Measurements from ENCODE around the gene CHST11.
"Not testable (repeated sequence)": the region's sequence is repeated elsewhere in the genome, so short reads cannot be mapped to it uniquely, and the experiment has no call there.

The CHST11 gene

GRCh38 chr12:104737113-104737512 lies 280.4 kb downstream of the CHST11 start:
- no peaks in the 10 kb centered on the region for H3K36me3 ChIP-seq (ENCODE audit: control insufficient read depth in 2 of 2, insufficient read depth in 2 of 2, low read length in 2 of 2)
- peaks cover 9% of the 10 kb centered on the region for H3K4me1 ChIP-seq (ENCODE audit: control insufficient read depth, insufficient read depth, low read length)
- no peak overlapping the region for H3K27ac ChIP-seq (ENCODE audit: low read length)

DNA sequence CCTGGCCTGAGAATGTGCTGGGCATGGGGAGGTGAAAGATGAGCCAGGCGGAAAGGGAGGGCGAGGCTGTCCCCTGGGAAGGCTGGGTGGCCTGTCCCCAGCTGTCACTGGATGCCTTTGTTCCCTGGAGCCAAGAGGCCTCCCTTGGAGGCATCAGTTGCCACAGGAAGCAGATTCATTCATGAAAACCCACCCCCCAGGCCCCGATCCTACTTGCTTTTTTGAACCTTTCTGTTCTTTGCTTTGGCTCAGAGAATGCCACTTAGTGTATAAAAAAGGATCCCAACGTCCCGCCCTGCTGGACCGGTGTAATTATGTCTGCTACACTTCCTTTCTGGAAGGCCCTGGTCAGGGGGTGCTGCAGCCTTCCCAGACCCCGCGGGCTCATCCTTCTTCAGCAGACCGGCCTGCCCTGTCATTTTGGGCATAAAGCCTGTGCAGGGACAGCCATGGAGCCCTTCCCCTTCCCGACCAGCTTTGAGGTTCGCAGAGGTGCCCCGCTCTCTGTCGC lies 281.1 kb downstream of the CHST11 start:
- no peaks in the 10 kb centered on the region for H3K36me3 ChIP-seq (ENCODE audit: control insufficient read depth in 2 of 2, insufficient read depth in 2 of 2, low read length in 2 of 2)
- H3K9ac ChIP-seq (ENCODE audit: low read length in 2 of 2), result no peak overlapping the region
- H3K27ac ChIP-seq (ENCODE audit: low read length), result no peak overlapping the region
- H3K27me3 ChIP-seq (ENCODE audit: control insufficient read depth in 1 of 2, insufficient read depth in 2 of 2, low read length in 2 of 2), result no peaks in the 10 kb centered on the region
- H3K4me1 ChIP-seq (ENCODE audit: control insufficient read depth, insufficient read depth, low read length), result peaks cover 16% of the 10 kb centered on the region
- H3K9me3 ChIP-seq (ENCODE audit: control insufficient read depth in 2 of 2, low read length in 2 of 2), result no peaks in the 10 kb centered on the region
- no peak overlapping the region for H3K4me3 ChIP-seq (ENCODE audit: low read length in 2 of 2)

More at GRCh38 chr12:104737113-104737512, 280.4 kb downstream of the CHST11 start:
- Histone ChIP-seq H3K27me3 (ENCODE audit: control insufficient read depth in 1 of 2, insufficient read depth in 2 of 2, low read length in 2 of 2) (no peaks in the 10 kb centered on the region), H3K9me3 (ENCODE audit: control insufficient read depth in 2 of 2, low read length in 2 of 2) (no peaks in the 10 kb centered on the region), H3K9ac (ENCODE audit: low read length in 2 of 2) (no peak overlapping the region), H3K4me3 (ENCODE audit: low read length in 2 of 2) (no peak overlapping the region)

GRCh38 chr12:104738331-104738730 lies 281.6 kb downstream of the CHST11 start:
- no peaks in the 10 kb centered on the region for H3K9me3 ChIP-seq (ENCODE audit: control insufficient read depth in 2 of 2, low read length in 2 of 2)
- H3K27me3 ChIP-seq (ENCODE audit: control insufficient read depth in 1 of 2, insufficient read depth in 2 of 2, low read length in 2 of 2), result no peaks in the 10 kb centered on the region
- H3K4me3 ChIP-seq (ENCODE audit: low read length in 2 of 2), result no peak overlapping the region
- H3K9ac ChIP-seq (ENCODE audit: low read length in 2 of 2), result no peak overlapping the region
- no peak overlapping the region for H3K27ac ChIP-seq (ENCODE audit: low read length)
- H3K4me1 ChIP-seq (ENCODE audit: control insufficient read depth, insufficient read depth, low read length), result peaks cover 17% of the 10 kb centered on the region
- no peaks in the 10 kb centered on the region for H3K36me3 ChIP-seq (ENCODE audit: control insufficient read depth in 2 of 2, insufficient read depth in 2 of 2, low read length in 2 of 2)

DNA sequence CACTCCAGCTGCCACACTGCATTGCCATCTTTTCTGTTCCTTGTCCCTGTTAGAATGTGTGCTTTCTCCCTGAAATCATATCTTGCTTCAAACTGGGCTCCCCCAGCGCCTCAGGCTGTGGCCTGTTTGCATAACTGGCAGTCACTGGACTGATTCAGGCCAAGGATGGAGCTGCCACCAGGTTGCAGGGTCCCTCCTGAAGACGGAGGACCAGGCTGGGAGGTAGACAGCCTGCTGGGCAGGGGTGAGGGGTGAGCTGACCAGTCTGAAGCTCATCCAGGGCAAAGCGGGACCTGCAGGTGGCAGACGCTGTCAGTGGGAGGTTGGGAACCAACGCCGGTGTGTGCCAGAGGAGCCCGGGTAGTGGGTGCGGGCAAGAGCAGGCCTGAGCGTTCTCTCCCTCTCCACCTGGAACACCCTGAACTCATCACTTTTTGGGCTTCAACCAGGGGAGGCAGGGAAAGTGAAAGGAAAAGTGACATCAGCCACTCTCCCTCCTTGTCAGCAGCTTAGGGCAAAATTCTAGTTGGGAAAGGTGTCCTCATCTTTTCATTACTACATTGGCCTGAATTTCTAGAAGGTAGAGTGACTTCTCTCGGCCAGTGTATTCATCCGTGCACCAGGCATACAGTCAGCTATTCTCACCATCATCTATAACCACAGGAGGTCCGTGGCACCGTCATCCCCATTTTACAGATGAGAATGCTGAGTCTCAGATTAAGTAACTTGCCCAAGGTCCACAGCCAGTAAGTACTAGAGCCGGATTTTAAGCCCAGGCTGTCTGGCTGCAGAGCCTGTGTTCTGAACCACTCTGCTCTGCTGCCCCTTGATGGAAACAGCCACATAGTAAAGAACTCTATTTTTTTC lies 282.3 kb downstream of the CHST11 start:
- Histone ChIP-seq H3K9ac (ENCODE audit: low read length in 2 of 2) (no peak overlapping the region), H3K27me3 (ENCODE audit: control insufficient read depth in 1 of 2, insufficient read depth in 2 of 2, low read length in 2 of 2) (no peaks in the 10 kb centered on the region), H3K9me3 (ENCODE audit: control insufficient read depth in 2 of 2, low read length in 2 of 2) (no peaks in the 10 kb centered on the region), H3K4me3 (ENCODE audit: low read length in 2 of 2) (no peak overlapping the region), H3K36me3 (ENCODE audit: control insufficient read depth in 2 of 2, insufficient read depth in 2 of 2, low read length in 2 of 2) (no peaks in the 10 kb centered on the region), H3K27ac (ENCODE audit: low read length) (no peak overlapping the region), H3K4me1 (ENCODE audit: control insufficient read depth, insufficient read depth, low read length) (peaks cover 17% of the 10 kb centered on the region)

- peaks cover 14% of the 10 kb centered on the region for H3K4me1 ChIP-seq (ENCODE audit: control insufficient read depth, insufficient read depth, low read length)
- no peaks in the 10 kb centered on the region for H3K27me3 ChIP-seq (ENCODE audit: control insufficient read depth in 1 of 2, insufficient read depth in 2 of 2, low read length in 2 of 2)
- H3K9ac ChIP-seq (ENCODE audit: low read length in 2 of 2), result no peak overlapping the region
- no peaks in the 10 kb centered on the region for H3K9me3 ChIP-seq (ENCODE audit: control insufficient read depth in 2 of 2, low read length in 2 of 2)
- H3K4me3 ChIP-seq (ENCODE audit: low read length in 2 of 2), result no peak overlapping the region
- H3K27ac ChIP-seq (ENCODE audit: low read length), result no peak overlapping the region
- H3K36me3 ChIP-seq (ENCODE audit: control insufficient read depth in 2 of 2, insufficient read depth in 2 of 2, low read length in 2 of 2), result no peaks in the 10 kb centered on the region
Measured at GRCh38 chr12:104740668-104741067, 283.9 kb downstream of the CHST11 start.

DNA sequence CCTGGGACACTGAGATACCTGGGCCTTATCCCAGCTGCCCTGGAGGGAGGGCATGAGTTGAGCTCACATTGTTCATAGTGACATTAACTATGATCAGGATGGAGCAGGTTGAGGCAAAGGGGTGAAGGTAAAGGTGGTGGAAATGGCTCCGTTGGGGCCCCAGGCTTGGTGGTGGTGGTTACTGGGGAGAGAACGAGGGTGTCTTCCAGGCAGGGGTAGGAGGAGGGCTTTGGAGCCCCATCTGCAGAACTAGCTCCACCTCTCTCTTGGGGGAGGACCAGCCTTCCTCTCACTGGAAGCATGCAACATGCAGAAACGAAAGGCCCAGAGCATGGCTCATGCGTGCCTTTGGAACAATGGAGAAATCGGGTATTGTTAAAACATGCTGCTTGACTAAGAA lies 284.3 kb downstream of the CHST11 start:
- H3K4me3 ChIP-seq (ENCODE audit: low read length in 2 of 2), result no peak overlapping the region
- no peak overlapping the region for H3K9ac ChIP-seq (ENCODE audit: low read length in 2 of 2)
- no peaks in the 10 kb centered on the region for H3K9me3 ChIP-seq (ENCODE audit: control insufficient read depth in 2 of 2, low read length in 2 of 2)
- H3K36me3 ChIP-seq (ENCODE audit: control insufficient read depth in 2 of 2, insufficient read depth in 2 of 2, low read length in 2 of 2), result no peaks in the 10 kb centered on the region
- peaks cover 14% of the 10 kb centered on the region for H3K4me1 ChIP-seq (ENCODE audit: control insufficient read depth, insufficient read depth, low read length)
- H3K27me3 ChIP-seq (ENCODE audit: control insufficient read depth in 1 of 2, insufficient read depth in 2 of 2, low read length in 2 of 2), result no peaks in the 10 kb centered on the region
- H3K27ac ChIP-seq (ENCODE audit: low read length), result no peak overlapping the region

DNA sequence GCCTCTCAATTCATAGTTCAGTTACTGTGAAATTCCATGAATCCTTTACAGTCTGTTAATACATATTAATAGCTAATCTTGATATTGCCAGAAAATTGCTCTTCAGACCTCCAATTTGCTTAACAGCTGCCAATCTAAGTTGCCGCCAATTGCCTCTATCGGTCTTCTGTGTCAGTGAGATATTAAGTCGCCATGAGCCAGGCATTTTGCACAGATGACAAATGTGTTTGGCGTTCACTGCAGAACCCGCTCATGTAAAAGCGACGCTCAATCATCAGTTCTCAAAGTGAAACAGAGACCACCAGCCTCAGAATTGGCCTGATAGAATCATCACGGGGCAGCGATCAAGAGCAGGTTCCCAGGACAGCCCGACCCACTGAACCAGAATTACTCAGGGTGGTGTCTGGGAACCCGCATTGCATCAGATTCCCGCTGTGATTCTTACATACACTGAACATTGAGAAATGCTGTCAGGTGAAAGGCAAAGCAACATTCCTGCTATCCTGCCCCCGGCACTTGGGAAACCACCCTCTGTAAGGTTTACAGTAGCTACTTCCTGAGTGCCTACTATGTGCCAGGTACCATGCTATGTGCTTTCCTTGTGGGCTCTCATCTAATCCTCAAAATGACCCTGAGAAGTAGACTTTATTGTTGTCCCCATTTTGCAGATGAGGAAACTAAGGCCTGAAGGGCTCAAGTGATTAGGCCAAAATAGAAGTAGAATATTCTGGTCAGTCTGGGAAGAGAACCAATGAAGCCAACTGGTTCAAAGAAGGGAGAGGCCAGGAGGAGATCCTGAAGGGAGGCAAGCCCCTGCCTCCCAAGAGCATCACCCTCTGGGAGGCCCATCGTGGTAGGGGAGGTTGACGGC lies 285.0 kb downstream of the CHST11 start:
- Histone ChIP-seq H3K36me3 (ENCODE audit: control insufficient read depth in 2 of 2, insufficient read depth in 2 of 2, low read length in 2 of 2) (no peaks in the 10 kb centered on the region), H3K9me3 (ENCODE audit: control insufficient read depth in 2 of 2, low read length in 2 of 2) (no peaks in the 10 kb centered on the region), H3K4me1 (ENCODE audit: control insufficient read depth, insufficient read depth, low read length) (peaks cover 14% of the 10 kb centered on the region), H3K4me3 (ENCODE audit: low read length in 2 of 2) (no peak overlapping the region), H3K27me3 (ENCODE audit: control insufficient read depth in 1 of 2, insufficient read depth in 2 of 2, low read length in 2 of 2) (no peaks in the 10 kb centered on the region), H3K9ac (ENCODE audit: low read length in 2 of 2) (no peak overlapping the region), H3K27ac (ENCODE audit: low read length) (no peak overlapping the region)

- H3K36me3 ChIP-seq (ENCODE audit: control insufficient read depth in 2 of 2, insufficient read depth in 2 of 2, low read length in 2 of 2), result no peaks in the 10 kb centered on the region
- H3K4me3 ChIP-seq (ENCODE audit: low read length in 2 of 2), result peak overlapping the region in 1 of 2 donors; percentile 15
- no peaks in the 10 kb centered on the region for H3K27me3 ChIP-seq (ENCODE audit: control insufficient read depth in 1 of 2, insufficient read depth in 2 of 2, low read length in 2 of 2)
- no peak overlapping the region for H3K9ac ChIP-seq (ENCODE audit: low read length in 2 of 2)
- no peak overlapping the region for H3K27ac ChIP-seq (ENCODE audit: low read length)
- H3K4me1 ChIP-seq (ENCODE audit: control insufficient read depth, insufficient read depth, low read length), result peaks cover 12% of the 10 kb centered on the region
- no peaks in the 10 kb centered on the region for H3K9me3 ChIP-seq (ENCODE audit: control insufficient read depth in 2 of 2, low read length in 2 of 2)
Measured at GRCh38 chr12:104742551-104743201, 285.9 kb downstream of the CHST11 start.

GRCh38 chr12:104743202-104743580 lies 286.4 kb downstream of the CHST11 start:
- no peaks in the 10 kb centered on the region for H3K27me3 ChIP-seq (ENCODE audit: control insufficient read depth in 1 of 2, insufficient read depth in 2 of 2, low read length in 2 of 2)
- no peak overlapping the region for H3K4me3 ChIP-seq (ENCODE audit: low read length in 2 of 2)
- H3K27ac ChIP-seq (ENCODE audit: low read length), result no peak overlapping the region

DNA sequence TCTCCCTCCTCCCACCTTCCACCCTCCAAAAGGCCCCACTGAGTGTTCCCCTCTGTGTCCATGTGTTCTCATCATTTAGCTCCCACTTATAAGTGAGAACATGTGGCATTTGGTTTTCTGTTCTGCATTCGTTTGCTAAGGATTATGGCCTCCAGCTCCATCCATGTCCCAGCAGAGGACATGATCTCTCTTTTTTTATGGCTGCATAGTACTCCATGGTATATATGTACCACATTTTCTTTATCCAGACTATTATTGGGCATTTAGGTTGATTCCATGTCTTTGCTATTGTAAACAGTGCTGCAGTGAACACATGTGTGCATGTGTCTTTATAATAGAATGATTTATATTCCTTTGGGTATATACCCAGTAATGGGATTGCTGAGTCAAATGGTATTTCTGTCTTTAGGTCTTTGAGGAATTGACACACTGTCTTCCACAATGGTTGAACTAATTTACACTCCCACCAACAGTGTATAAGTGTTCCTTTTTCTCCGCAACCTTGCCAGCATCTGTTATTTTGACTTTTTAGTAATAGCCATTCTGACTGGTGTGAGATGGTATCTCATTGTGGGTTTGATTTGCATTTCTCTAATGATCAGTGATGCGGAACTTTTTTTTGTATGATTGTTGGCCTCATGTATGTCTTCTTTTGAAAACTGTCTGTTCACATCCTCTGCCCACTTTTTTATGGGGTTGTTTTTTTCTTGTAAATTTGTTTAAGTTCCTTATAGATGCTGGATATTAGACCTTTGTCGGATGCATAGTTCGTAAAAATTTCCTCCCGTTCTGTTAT lies 287.2 kb downstream of the CHST11 start:
- not testable (repeated sequence) for H3K36me3 ChIP-seq (ENCODE audit: control insufficient read depth in 2 of 2, insufficient read depth in 2 of 2, low read length in 2 of 2); H3K27me3 ChIP-seq (ENCODE audit: control insufficient read depth in 1 of 2, insufficient read depth in 2 of 2, low read length in 2 of 2); H3K9ac ChIP-seq (ENCODE audit: low read length in 2 of 2); H3K4me3 ChIP-seq (ENCODE audit: low read length in 2 of 2); H3K9me3 ChIP-seq (ENCODE audit: control insufficient read depth in 2 of 2, low read length in 2 of 2); H3K27ac ChIP-seq (ENCODE audit: low read length)
- H3K4me1 ChIP-seq (ENCODE audit: control insufficient read depth, insufficient read depth, low read length), result peaks cover 20% of the 10 kb centered on the region

More at GRCh38 chr12:104743202-104743580, 286.4 kb downstream of the CHST11 start:
- Histone ChIP-seq H3K9ac (ENCODE audit: low read length in 2 of 2) (no peak overlapping the region), H3K36me3 (ENCODE audit: control insufficient read depth in 2 of 2, insufficient read depth in 2 of 2, low read length in 2 of 2) (no peaks in the 10 kb centered on the region), H3K9me3 (ENCODE audit: control insufficient read depth in 2 of 2, low read length in 2 of 2) (no peaks in the 10 kb centered on the region), H3K4me1 (ENCODE audit: control insufficient read depth, insufficient read depth, low read length) (peaks cover 15% of the 10 kb centered on the region)

Data from stomach smooth muscle (tissue), 2 donors.